LNCAP (cell line): ENCODE data around the gene FGF3.

ENCODE experiments used
- TF ChIP-seq, protein P1 (sequence below): fragments of 450-650 bp; IDR thresholded peaks from 2 replicates; pipeline ENCODE4 v1.5.1; 2017; ENCODE audit warnings: mild to moderate bottlenecking

FGF3 gene

GRCh38 chr11:69813839-69814238 is 5.4 kb downstream of the FGF3 start:
- TF ChIP-seq, protein P1, sequence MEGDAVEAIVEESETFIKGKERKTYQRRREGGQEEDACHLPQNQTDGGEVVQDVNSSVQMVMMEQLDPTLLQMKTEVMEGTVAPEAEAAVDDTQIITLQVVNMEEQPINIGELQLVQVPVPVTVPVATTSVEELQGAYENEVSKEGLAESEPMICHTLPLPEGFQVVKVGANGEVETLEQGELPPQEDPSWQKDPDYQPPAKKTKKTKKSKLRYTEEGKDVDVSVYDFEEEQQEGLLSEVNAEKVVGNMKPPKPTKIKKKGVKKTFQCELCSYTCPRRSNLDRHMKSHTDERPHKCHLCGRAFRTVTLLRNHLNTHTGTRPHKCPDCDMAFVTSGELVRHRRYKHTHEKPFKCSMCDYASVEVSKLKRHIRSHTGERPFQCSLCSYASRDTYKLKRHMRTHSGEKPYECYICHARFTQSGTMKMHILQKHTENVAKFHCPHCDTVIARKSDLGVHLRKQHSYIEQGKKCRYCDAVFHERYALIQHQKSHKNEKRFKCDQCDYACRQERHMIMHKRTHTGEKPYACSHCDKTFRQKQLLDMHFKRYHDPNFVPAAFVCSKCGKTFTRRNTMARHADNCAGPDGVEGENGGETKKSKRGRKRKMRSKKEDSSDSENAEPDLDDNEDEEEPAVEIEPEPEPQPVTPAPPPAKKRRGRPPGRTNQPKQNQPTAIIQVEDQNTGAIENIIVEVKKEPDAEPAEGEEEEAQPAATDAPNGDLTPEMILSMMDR = no peak

- TF ChIP-seq, protein P1 = no peak
Observed at GRCh38 chr11:69812946-69813345, 6.3 kb downstream of the FGF3 start.

- TF ChIP-seq, protein P1 = no peak
Observed at GRCh38 chr11:69812256-69812655, 7.0 kb downstream of the FGF3 start.

GRCh38 chr11:69811431-69811830 is 7.8 kb downstream of the FGF3 start:
- TF ChIP-seq, protein P1 = no peak

DNA sequence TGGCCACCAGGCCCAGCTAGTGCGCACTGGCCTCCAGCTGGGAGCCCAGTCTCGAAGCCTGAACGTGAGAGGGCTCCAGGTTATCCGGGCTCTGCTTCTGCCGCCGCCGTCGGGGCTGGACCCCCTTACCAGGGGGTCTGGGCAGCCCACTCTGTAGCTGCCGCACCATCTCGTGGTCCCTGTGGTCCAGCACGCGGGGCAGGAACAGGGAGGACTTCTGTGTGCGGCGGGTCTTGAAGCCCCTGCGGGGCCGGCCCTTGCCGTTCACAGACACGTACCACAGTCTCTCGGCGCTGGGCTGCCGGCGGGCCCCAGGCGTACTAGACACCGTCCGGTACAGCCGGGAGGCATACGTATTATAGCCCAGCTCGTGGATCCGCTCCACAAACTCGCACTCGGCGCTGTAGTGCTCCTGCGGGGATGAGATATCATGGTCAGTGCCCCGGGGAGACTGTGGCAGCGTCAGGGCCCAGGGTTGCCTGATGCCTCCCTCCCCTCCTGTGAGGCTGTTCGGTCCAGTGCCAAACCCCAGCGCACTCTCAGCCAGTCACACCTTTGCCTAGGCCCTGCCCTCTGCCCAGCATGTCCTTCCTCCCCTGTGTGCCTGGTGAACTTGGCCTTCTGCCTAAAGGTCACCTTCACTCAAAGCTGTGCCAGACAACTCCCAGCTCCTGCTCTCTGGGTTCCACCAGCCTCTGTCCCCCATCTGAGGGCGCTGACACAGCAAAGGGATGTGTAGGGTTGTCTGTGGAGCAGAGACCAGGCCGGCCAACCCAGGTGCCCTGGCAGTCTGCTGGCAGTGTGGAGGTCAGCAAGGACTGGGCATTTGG is 8.7 kb downstream of the FGF3 start:
- TF ChIP-seq, protein P1 = no peak

GRCh38 chr11:69808667-69809086 is 10.5 kb downstream of the FGF3 start:
- TF ChIP-seq, protein P1 = no peak

GRCh38 chr11:69807106-69807815 is 12.0 kb downstream of the FGF3 start:
- TF ChIP-seq, protein P1 = no peak
